D341Med (cell line): Measurements from ENCODE around the gene VDR.
A peak's percentile ranks its signal among the peaks of the same experiment; 100 is the strongest.
"Not testable (repeated sequence)": the region's sequence is repeated elsewhere in the genome, so short reads cannot be mapped to it uniquely, and the experiment has no call there.

Experiments used
- DNase-seq: peaks from one replicate; pipeline ENCODE4 v3.0.0; 2012; ENCODE audit warnings: low spot score

VDR gene

GRCh38 chr12:47828008-47828975, 76.5 kb downstream of the VDR start:
- DNase-seq = no peak

- DNase-seq = no peak
Measured at GRCh38 chr12:47825173-47825639, 79.6 kb downstream of the VDR start.

- no peak for DNase-seq
Measured at GRCh38 chr12:47824635-47825034, 80.2 kb downstream of the VDR start.

GRCh38 chr12:47824198-47824597, 80.6 kb downstream of the VDR start:
- no peak for DNase-seq

- no peak for DNase-seq
Measured at GRCh38 chr12:47823422-47824086, 81.2 kb downstream of the VDR start.

GRCh38 chr12:47822863-47823262, 81.9 kb downstream of the VDR start:
- no peak for DNase-seq

- no peak for DNase-seq
Measured at GRCh38 chr12:47822401-47822800, 82.4 kb downstream of the VDR start.

- DNase-seq = no peak
Measured at GRCh38 chr12:47821346-47821706, 83.5 kb downstream of the VDR start.

- DNase-seq = no peak
Measured at GRCh38 chr12:47820631-47821345, 84.0 kb downstream of the VDR start.

GRCh38 chr12:47819896-47820630, 84.7 kb downstream of the VDR start, which contains the start of gene HDAC7:
Gene HDAC7, minus strand, starts transcription at chr12:47819903. Its CDS starts 118 bp downstream, at chr12:47819785.
- peak; percentile 89 for DNase-seq

- no peak for DNase-seq
Measured at GRCh38 chr12:47819138-47819895, 85.5 kb downstream of the VDR start.

- no peak for DNase-seq
Measured at GRCh38 chr12:47818467-47819137, 86.2 kb downstream of the VDR start.

GRCh38 chr12:47818007-47818376, 86.8 kb downstream of the VDR start:
- no peak for DNase-seq

GRCh38 chr12:47817272-47818006, 87.4 kb downstream of the VDR start:
- DNase-seq = no peak

GRCh38 chr12:47816403-47817271, 88.2 kb downstream of the VDR start:
- no peak for DNase-seq

GRCh38 chr12:47815447-47815846, 89.3 kb downstream of the VDR start:
- DNase-seq = not testable (repeated sequence)

GRCh38 chr12:47814539-47815170, 90.1 kb downstream of the VDR start:
- no peak for DNase-seq

GRCh38 chr12:47813511-47814196, 91.1 kb downstream of the VDR start:
- no peak for DNase-seq
